Measurements from ENCODE around the gene ARHGAP18.

ARHGAP18 gene

GRCh38 chr6:129719692-129720091 is 9.7 kb upstream of the ARHGAP18 start:
- no peak for DNase-seq

GRCh38 chr6:129717277-129717676 is 7.3 kb upstream of the ARHGAP18 start:
- DNase-seq = no peak

GRCh38 chr6:129713806-129714333 is 3.9 kb upstream of the ARHGAP18 start:
- no peak for DNase-seq

- no peak for DNase-seq
Measured at GRCh38 chr6:129711271-129711631, 1.3 kb upstream of the ARHGAP18 start.

GRCh38 chr6:129710450-129711270 is 683 bp upstream of the ARHGAP18 start:
- no peak for DNase-seq

- no peak for DNase-seq
Measured at GRCh38 chr6:129709196-129709768, 695 bp downstream of the ARHGAP18 start.

GRCh38 chr6:129708496-129709195 is 1.3 kb downstream of the ARHGAP18 start:
- no peak for DNase-seq

- DNase-seq = no peak
Measured at GRCh38 chr6:129707882-129708495, 2.0 kb downstream of the ARHGAP18 start.

GRCh38 chr6:129707028-129707427 is 2.9 kb downstream of the ARHGAP18 start:
- DNase-seq = no peak

- no peak for DNase-seq
Measured at GRCh38 chr6:129705212-129705611, 4.8 kb downstream of the ARHGAP18 start.

- no peak for DNase-seq
Measured at GRCh38 chr6:129704708-129705107, 5.3 kb downstream of the ARHGAP18 start.

GRCh38 chr6:129701721-129702455 is 8.1 kb downstream of the ARHGAP18 start:
- no peak for DNase-seq

GRCh38 chr6:129700666-129701065 is 9.3 kb downstream of the ARHGAP18 start:
- DNase-seq = no peak

- DNase-seq = no peak
Measured at GRCh38 chr6:129699659-129700058, 10.3 kb downstream of the ARHGAP18 start.

- no peak for DNase-seq
Measured at GRCh38 chr6:129698430-129698829, 11.5 kb downstream of the ARHGAP18 start.

GRCh38 chr6:129697788-129698187 is 12.2 kb downstream of the ARHGAP18 start:
- DNase-seq = no peak

GRCh38 chr6:129696843-129697242 is 13.1 kb downstream of the ARHGAP18 start:
- DNase-seq = no peak

GRCh38 chr6:129696028-129696418 is 14.0 kb downstream of the ARHGAP18 start:
- no peak for DNase-seq

GRCh38 chr6:129695373-129696027 is 14.5 kb downstream of the ARHGAP18 start:
- DNase-seq = no peak

GRCh38 chr6:129694036-129694435 is 15.9 kb downstream of the ARHGAP18 start:
- no peak for DNase-seq

GRCh38 chr6:129692467-129692866 is 17.5 kb downstream of the ARHGAP18 start:
- no peak for DNase-seq

- DNase-seq = no peak
Measured at GRCh38 chr6:129691709-129692108, 18.3 kb downstream of the ARHGAP18 start.
